Brain microvascular endothelial cell (primary cell): ENCODE measurements around the gene TGDS.

Experiments
- DNase-seq: peaks from one replicate; pipeline ENCODE4 v3.0.0-alpha.2; 2020
- H3K27ac ChIP-seq: fragments of 250-450 bp; sonication (Bioruptor Pico); 2 replicates; pipeline ENCODE4 v1.5.1; 2020; ENCODE audit warnings: mild to moderate bottlenecking, moderate library complexity
- H3K27me3 ChIP-seq: fragments of 250-450 bp; sonication (Bioruptor Pico); replicated peaks from 2 replicates; pipeline ENCODE4 v1.5.1; 2020; ENCODE audit warnings: mild to moderate bottlenecking
- H3K36me3 ChIP-seq: fragments of 250-450 bp; sonication (Bioruptor Pico); replicated peaks from 2 replicates; pipeline ENCODE4 v1.5.1; 2020; ENCODE audit warnings: mild to moderate bottlenecking
- H3K4me3 ChIP-seq: 2 replicates; pipeline ENCODE4 v1.5.1; 2011; ENCODE audit warnings: low read depth, mild to moderate bottlenecking, control low read depth, low read length, moderate library complexity
- in situ Hi-C: cut with HindIII; loops from 2 replicates; pipeline ENCODE4 v1.10.0; 2017; ENCODE audit warnings: low sequenced_read_pairs, low pct_ligation_motif_present
- TF ChIP-seq, protein P1 (sequence below): IDR thresholded peaks from 2 replicates; pipeline ENCODE4 v1.5.1; 2011; ENCODE audit warnings: low read depth, mild to moderate bottlenecking, moderate library complexity, low read length, control low read depth, inconsistent platforms; ENCODE audit errors: missing control alignments

The TGDS gene

DNA sequence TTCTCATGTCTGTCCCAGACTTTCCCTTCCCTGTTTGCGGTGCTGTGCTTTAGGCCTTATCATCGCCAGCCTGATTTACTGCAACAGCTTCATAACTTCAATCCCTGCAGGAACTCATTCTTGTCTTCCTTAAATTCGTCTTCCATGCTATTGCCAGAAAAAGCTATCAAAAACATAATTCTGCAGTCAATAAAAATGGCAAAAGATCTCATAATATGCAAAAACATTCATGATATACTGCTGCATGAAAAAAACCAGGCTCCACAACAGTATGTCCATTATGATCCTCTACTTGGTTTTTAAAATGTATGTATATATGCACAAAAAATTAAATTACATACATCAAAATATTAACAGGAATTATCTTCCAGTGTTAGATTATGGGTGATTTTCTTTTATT, 28.4 kb downstream of the TGDS start:
- Histone ChIP-seq H3K4me3 (no peak overlapping the region), H3K36me3 (peaks cover 21% of the 10 kb centered on the region), H3K27me3 (no peaks in the 10 kb centered on the region), H3K27ac (no peak overlapping the region)
- in situ Hi-C loops, result no loop called here
- DNase-seq, result no peak
- TF ChIP-seq, protein P1, sequence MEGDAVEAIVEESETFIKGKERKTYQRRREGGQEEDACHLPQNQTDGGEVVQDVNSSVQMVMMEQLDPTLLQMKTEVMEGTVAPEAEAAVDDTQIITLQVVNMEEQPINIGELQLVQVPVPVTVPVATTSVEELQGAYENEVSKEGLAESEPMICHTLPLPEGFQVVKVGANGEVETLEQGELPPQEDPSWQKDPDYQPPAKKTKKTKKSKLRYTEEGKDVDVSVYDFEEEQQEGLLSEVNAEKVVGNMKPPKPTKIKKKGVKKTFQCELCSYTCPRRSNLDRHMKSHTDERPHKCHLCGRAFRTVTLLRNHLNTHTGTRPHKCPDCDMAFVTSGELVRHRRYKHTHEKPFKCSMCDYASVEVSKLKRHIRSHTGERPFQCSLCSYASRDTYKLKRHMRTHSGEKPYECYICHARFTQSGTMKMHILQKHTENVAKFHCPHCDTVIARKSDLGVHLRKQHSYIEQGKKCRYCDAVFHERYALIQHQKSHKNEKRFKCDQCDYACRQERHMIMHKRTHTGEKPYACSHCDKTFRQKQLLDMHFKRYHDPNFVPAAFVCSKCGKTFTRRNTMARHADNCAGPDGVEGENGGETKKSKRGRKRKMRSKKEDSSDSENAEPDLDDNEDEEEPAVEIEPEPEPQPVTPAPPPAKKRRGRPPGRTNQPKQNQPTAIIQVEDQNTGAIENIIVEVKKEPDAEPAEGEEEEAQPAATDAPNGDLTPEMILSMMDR, result no peak

- DNase-seq, result no peak
- H3K27ac ChIP-seq, result no peak overlapping the region
- H3K4me3 ChIP-seq, result no peak overlapping the region
- in situ Hi-C loops, result no loop called here
- TF ChIP-seq, protein P1, result no peak
- H3K27me3 ChIP-seq, result no peaks in the 10 kb centered on the region
- H3K36me3 ChIP-seq, result no peaks in the 10 kb centered on the region
Measured at GRCh38 chr13:94561126-94561525, 34.8 kb downstream of the TGDS start.

- DNase-seq, result no peak
- H3K27ac ChIP-seq, result no peak overlapping the region
- TF ChIP-seq, protein P1, result no peak
- no peaks in the 10 kb centered on the region for H3K36me3 ChIP-seq
- in situ Hi-C loops, result no loop called here
- H3K4me3 ChIP-seq, result no peak overlapping the region
- no peaks in the 10 kb centered on the region for H3K27me3 ChIP-seq
Measured at GRCh38 chr13:94560116-94560515, 35.8 kb downstream of the TGDS start.

GRCh38 chr13:94559222-94559795, 36.6 kb downstream of the TGDS start:
- H3K36me3 ChIP-seq, result no peaks in the 10 kb centered on the region
- in situ Hi-C loops, result no loop called here
- H3K27ac ChIP-seq, result no peak overlapping the region
- H3K4me3 ChIP-seq, result no peak overlapping the region
- TF ChIP-seq, protein P1, result no peak
- H3K27me3 ChIP-seq, result no peaks in the 10 kb centered on the region
- DNase-seq, result no peak

GRCh38 chr13:94558716-94559115, 37.2 kb downstream of the TGDS start:
- H3K36me3 ChIP-seq, result no peaks in the 10 kb centered on the region
- no peak overlapping the region for H3K4me3 ChIP-seq
- no peak for DNase-seq
- TF ChIP-seq, protein P1, result no peak
- no peaks in the 10 kb centered on the region for H3K27me3 ChIP-seq
- no peak overlapping the region for H3K27ac ChIP-seq
- in situ Hi-C loops, result no loop called here

DNA sequence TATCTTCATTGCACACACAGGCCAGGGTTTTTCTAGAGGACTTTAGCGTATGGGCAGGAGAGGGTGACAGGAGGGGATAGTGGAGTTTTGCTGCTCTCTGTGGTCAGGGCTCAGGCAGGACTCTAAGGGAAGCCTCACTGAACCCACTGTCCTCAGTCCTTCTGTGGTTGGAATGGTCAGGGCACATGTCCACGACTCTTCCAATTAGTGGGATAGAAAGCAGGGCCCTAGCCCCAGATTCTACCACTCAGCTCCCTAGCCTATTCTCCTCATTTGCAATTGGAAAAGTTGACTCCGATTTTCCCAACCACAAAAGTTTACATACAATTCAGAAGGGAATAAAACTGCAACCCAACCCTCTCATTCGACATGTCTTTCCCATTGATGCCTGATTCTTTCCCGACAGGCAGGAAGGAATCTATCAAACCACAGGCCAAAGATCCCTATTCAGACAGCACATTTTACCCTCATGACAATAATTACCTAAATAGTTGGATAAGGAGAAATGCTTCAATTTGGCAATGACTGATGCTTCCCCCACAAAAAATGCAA, 38.2 kb downstream of the TGDS start:
- DNase-seq, result no peak
- Histone ChIP-seq H3K27ac (no peak overlapping the region), H3K4me3 (no peak overlapping the region), H3K27me3 (no peaks in the 10 kb centered on the region), H3K36me3 (no peaks in the 10 kb centered on the region)
- in situ Hi-C loops, result no loop called here
- TF ChIP-seq, protein P1, result no peak
